Adipocyte (in vitro differentiated cells): ENCODE data around the gene MLYCD.

Source experiments
- DNase-seq: peaks from one replicate; pipeline ENCODE4 v3.0.0-alpha.2; 2015; ENCODE audit warnings: low read depth
- H3K27me3 ChIP-seq: replicated peaks from 2 replicates; pipeline ENCODE4 v1.7.0; 2013; ENCODE audit warnings: mild to moderate bottlenecking, low read length, moderate library complexity; ENCODE audit not compliant: control insufficient read depth, insufficient read depth
- H3K36me3 ChIP-seq: 2 replicates; pipeline ENCODE4 v1.7.0; 2013; ENCODE audit warnings: low read length, mild to moderate bottlenecking, moderate library complexity; ENCODE audit not compliant: control insufficient read depth, insufficient read depth, severe bottlenecking
- H3K4me1 ChIP-seq: 2 replicates; pipeline ENCODE4 v1.7.0; 2013; ENCODE audit warnings: mild to moderate bottlenecking, low read length, moderate library complexity; ENCODE audit not compliant: control insufficient read depth, insufficient read depth
- H3K4me3 ChIP-seq: 2 replicates; pipeline ENCODE4 v1.7.0; 2013; ENCODE audit warnings: mild to moderate bottlenecking, low read length, moderate library complexity
- H3K9ac ChIP-seq: 2 replicates; pipeline ENCODE4 v1.7.0; 2013; ENCODE audit warnings: mild to moderate bottlenecking, low read length, moderate library complexity
- H3K9me3 ChIP-seq: 2 replicates; pipeline ENCODE4 v1.7.0; 2013; ENCODE audit warnings: mild to moderate bottlenecking, low read length, moderate library complexity; ENCODE audit not compliant: control insufficient read depth

MLYCD gene

GRCh38 chr16:83959656-83960434 is 60.9 kb downstream of the MLYCD start:
- no peak for DNase-seq
- Histone ChIP-seq H3K4me3 (no peak overlapping the region), H3K27me3 (no peaks in the 10 kb centered on the region), H3K9ac (peak overlapping the region; percentile 34), H3K4me1 (peaks cover 34% of the 10 kb centered on the region), H3K9me3 (no peaks in the 10 kb centered on the region), H3K36me3 (peaks cover 64% of the 10 kb centered on the region)

GRCh38 chr16:83960521-83961249 is 61.8 kb downstream of the MLYCD start:
- Histone ChIP-seq H3K4me1 (peaks cover 25% of the 10 kb centered on the region), H3K4me3 (no peak overlapping the region), H3K36me3 (peaks cover 72% of the 10 kb centered on the region), H3K27me3 (no peaks in the 10 kb centered on the region), H3K9me3 (no peaks in the 10 kb centered on the region), H3K9ac (no peak overlapping the region)
- no peak for DNase-seq

- Histone ChIP-seq H3K27me3 (no peaks in the 10 kb centered on the region), H3K9me3 (no peaks in the 10 kb centered on the region), H3K36me3 (peaks cover 73% of the 10 kb centered on the region), H3K9ac (no peak overlapping the region), H3K4me1 (peaks cover 25% of the 10 kb centered on the region), H3K4me3 (no peak overlapping the region)
- no peak for DNase-seq
Observed at GRCh38 chr16:83961591-83961990, 62.7 kb downstream of the MLYCD start.

DNA sequence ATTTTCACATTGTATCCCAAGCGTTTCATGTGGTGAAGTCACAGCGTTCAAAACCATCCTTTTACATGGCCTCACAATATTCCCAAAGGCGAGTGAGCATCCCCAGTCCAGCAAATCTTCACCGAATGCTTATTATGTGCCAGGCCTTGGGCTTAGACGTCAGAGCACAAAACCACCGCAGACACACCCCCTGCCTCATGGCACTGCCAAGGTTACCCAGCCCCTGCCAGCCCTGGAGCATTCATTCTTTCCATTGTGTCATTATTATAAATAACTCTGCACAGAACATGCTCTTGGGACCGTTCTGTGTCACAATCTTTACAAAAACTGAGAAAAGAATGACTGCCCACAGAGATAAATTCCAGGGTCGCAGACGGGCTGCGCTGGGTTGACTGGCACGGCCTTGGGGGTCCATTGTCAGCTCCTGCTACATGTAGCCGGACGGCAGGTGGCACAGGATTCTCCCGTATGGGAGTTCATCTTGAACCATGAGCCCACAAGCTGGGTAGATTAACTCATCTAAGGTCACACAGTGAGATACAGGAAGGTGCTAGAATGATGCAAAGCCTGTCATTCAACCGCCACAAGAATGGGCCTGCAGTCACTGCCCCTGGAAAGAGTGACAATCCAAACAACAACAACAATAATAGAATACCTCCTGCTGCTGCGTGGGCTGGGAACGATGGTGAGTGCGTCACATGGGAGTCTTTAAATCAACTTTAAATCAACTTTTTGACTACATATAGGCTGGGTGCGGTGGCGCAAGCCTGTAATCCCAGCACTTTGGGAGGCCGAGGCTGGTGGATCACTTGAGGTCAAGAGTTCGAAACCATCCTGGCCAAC is 64.6 kb downstream of the MLYCD start:
- no peak for DNase-seq
- H3K36me3 ChIP-seq, result peaks cover 67% of the 10 kb centered on the region
- no peak overlapping the region for H3K9ac ChIP-seq
- H3K27me3 ChIP-seq, result no peaks in the 10 kb centered on the region
- H3K9me3 ChIP-seq, result no peaks in the 10 kb centered on the region
- H3K4me1 ChIP-seq, result peaks cover 21% of the 10 kb centered on the region
- H3K4me3 ChIP-seq, result no peak overlapping the region

DNA sequence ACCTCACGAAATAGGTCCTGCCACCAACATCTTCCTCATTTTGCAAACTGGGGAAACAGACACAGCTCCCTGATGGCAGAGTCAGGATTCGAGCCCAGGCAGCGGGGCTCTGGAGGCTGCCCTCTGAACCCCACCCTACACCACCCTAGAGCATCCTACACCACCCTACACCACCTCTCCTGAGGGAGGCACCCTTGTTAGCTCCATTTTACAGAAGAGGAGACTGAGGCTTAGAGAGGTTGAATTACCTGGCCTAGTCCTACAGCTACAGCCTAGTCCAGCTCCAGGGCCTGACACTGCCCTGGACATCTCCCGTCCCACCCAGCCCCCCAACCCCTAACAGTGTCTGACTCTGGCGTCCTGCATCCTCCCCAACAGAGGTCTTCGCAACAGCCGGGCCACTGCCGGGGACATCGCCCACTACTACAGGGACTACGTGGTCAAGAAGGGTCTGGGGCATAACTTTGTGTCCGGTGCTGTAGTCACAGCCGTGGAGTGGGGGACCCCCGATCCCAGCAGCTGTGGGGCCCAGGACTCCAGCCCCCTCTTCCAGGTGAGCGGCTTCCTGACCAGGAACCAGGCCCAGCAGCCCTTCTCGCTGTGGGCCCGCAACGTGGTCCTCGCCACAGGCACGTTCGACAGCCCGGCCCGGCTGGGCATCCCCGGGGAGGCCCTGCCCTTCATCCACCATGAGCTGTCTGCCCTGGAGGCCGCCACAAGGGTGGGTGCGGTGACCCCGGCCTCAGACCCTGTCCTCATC is 65.9 kb downstream of the MLYCD start:
- Histone ChIP-seq H3K4me3 (no peak overlapping the region), H3K9ac (no peak overlapping the region), H3K4me1 (peaks cover 7% of the 10 kb centered on the region), H3K27me3 (no peaks in the 10 kb centered on the region), H3K36me3 (peaks cover 54% of the 10 kb centered on the region), H3K9me3 (no peaks in the 10 kb centered on the region)
- no peak for DNase-seq

DNA sequence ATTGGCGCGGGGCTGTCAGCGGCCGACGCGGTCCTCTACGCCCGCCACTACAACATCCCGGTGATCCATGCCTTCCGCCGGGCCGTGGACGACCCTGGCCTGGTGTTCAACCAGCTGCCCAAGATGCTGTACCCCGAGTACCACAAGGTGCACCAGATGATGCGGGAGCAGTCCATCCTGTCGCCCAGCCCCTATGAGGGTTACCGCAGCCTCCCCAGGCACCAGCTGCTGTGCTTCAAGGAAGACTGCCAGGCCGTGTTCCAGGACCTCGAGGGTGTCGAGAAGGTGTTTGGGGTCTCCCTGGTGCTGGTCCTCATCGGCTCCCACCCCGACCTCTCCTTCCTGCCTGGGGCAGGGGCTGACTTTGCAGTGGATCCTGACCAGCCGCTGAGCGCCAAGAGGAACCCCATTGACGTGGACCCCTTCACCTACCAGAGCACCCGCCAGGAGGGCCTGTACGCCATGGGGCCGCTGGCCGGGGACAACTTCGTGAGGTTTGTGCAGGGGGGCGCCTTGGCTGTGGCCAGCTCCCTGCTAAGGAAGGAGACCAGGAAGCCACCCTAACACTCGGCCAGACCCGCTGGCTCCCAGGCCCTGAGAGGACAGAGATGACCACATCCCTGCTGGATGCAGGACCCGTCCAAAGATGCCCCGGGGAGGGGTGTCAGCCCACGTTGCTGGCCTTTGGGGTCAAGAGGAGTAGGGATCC is 66.7 kb downstream of the MLYCD start:
- H3K4me1 ChIP-seq, result no peaks in the 10 kb centered on the region
- no peaks in the 10 kb centered on the region for H3K9me3 ChIP-seq
- H3K36me3 ChIP-seq, result peaks cover 46% of the 10 kb centered on the region
- no peaks in the 10 kb centered on the region for H3K27me3 ChIP-seq
- no peak for DNase-seq
- H3K4me3 ChIP-seq, result no peak overlapping the region
- H3K9ac ChIP-seq, result no peak overlapping the region

GRCh38 chr16:83966153-83966696 is 67.3 kb downstream of the MLYCD start:
- no peak overlapping the region for H3K4me3 ChIP-seq
- peaks cover 40% of the 10 kb centered on the region for H3K36me3 ChIP-seq
- H3K4me1 ChIP-seq, result no peaks in the 10 kb centered on the region
- DNase-seq, result no peak
- H3K9ac ChIP-seq, result no peak overlapping the region
- H3K27me3 ChIP-seq, result no peaks in the 10 kb centered on the region
- H3K9me3 ChIP-seq, result no peaks in the 10 kb centered on the region

DNA sequence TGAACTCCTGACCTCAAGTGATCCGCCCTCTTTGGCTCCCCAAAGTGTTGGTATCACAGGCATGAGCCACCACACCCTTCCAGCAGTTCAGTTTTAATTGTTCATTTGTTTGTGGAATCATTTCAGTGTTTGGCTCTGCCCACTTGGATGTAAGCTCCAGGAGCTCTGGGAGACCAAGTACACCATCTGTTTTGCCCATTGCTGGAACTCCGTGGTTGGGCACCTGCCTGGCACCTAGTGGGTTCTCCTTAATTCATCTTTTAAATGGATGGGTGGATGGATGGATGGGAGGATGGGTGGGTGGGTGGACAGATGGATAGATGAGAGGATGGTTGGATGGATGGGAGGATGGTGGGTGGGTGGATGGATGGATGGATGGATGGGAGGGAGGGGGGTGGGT is 68.2 kb downstream of the MLYCD start:
- Histone ChIP-seq H3K4me3 (no peak overlapping the region), H3K4me1 (no peaks in the 10 kb centered on the region), H3K27me3 (no peaks in the 10 kb centered on the region), H3K36me3 (peaks cover 31% of the 10 kb centered on the region), H3K9ac (no peak overlapping the region), H3K9me3 (no peaks in the 10 kb centered on the region)
- no peak for DNase-seq

- DNase-seq, result peak; percentile 79
- H3K4me1 ChIP-seq, result no peaks in the 10 kb centered on the region
- no peak within 1 kb of the TSS for H3K9ac ChIP-seq
- H3K36me3 ChIP-seq, result peaks cover 25% of the 10 kb centered on the region
- no peak within 1 kb of the TSS for H3K4me3 ChIP-seq
- no peaks in the 10 kb centered on the region for H3K27me3 ChIP-seq
- no peaks in the 10 kb centered on the region for H3K9me3 ChIP-seq
Observed at GRCh38 chr16:83967838-83968305, 69.0 kb downstream of the MLYCD start, which contains the start of gene NECAB2. Gene NECAB2 (plus strand): TSS chr16:83968244. CDS start chr16:83968649, 405 bp downstream.

GRCh38 chr16:83968306-83968851 is 69.5 kb downstream of the MLYCD start:
- Histone ChIP-seq H3K9me3 (no peaks in the 10 kb centered on the region), H3K27me3 (no peaks in the 10 kb centered on the region), H3K9ac (no peak overlapping the region), H3K4me1 (no peaks in the 10 kb centered on the region), H3K36me3 (peaks cover 20% of the 10 kb centered on the region), H3K4me3 (no peak overlapping the region)
- DNase-seq, result peak; percentile 50
